Measurements from ENCODE around the gene PSMD8. TPM values are rescaled to one million over a fixed set of nuclear protein-coding genes. Genes with fewer than 3 reads are reported as not detected.

PSMD8 gene
- total and polyA plus RNA-seq, 2 of the 8 experiments (the other 6 are each of a cell fraction or from before 2014, with no cell fraction given), result 170 to 486 TPM

- TF ChIP-seq CHD7 (IDR thresholded peaks at IDR 0.05; ENCODE audit: insufficient replicate concordance, low read length) (no peak), SIN3A (conservative IDR thresholded peaks at IDR 0.05 in 1 of 2, IDR thresholded peaks at IDR 0.05 in 1 of 2; ENCODE audit: low read depth in 1 of 2, low read length in 2 of 2) (no peak)
Observed at GRCh38 chr19:38399537-38399936, 25.2 kb downstream of the PSMD8 start (continued).

Measured in H1 (cell line).